T-helper 2 cell treated with Interferon-gamma antibody and Interleukin-4, amounts not matched to agents 5 μg/mL and 100 μg/mL, for 36 hours (primary cell): ENCODE data around the gene PMEPA1.

ENCODE experiments used
- DNase-seq: peaks from one replicate; pipeline ENCODE4 v3.0.0; 2021; ENCODE audit warnings: low spot score
- H3K27ac Mint-ChIP-seq: one replicate; pipeline ENCODE4 v1.8.0; 2021; ENCODE audit warnings: mild to moderate bottlenecking, mixed read lengths
- H3K27me3 Mint-ChIP-seq: one replicate; pipeline ENCODE4 v1.8.0; 2021; ENCODE audit warnings: low read depth, mixed read lengths
- H3K36me3 Mint-ChIP-seq: one replicate; pipeline ENCODE4 v1.8.0; 2021; ENCODE audit warnings: low read depth, mixed read lengths
- H3K4me1 Mint-ChIP-seq: one replicate; pipeline ENCODE4 v1.8.0; 2021; ENCODE audit warnings: low read depth, mixed read lengths
- H3K4me3 Mint-ChIP-seq: one replicate; pipeline ENCODE4 v1.8.0; 2022; ENCODE audit warnings: mild to moderate bottlenecking, moderate library complexity, mixed read lengths
- H3K9me3 Mint-ChIP-seq: one replicate; pipeline ENCODE4 v1.8.0; 2021; ENCODE audit warnings: mixed read lengths

The PMEPA1 gene

GRCh38 chr20:57605878-57606277 is 103.9 kb downstream of the PMEPA1 start:
- Mint-ChIP-seq H3K27ac (no peak overlapping the region), H3K9me3 (no peaks in the 10 kb centered on the region), H3K36me3 (peaks cover 2% of the 10 kb centered on the region), H3K4me1 (peaks cover 13% of the 10 kb centered on the region), H3K4me3 (no peak overlapping the region), H3K27me3 (peaks cover 26% of the 10 kb centered on the region)
- no peak for DNase-seq

- no peaks in the 10 kb centered on the region for H3K9me3 Mint-ChIP-seq
- no peak for DNase-seq
- H3K27me3 Mint-ChIP-seq: peaks cover 33% of the 10 kb centered on the region
- peaks cover 2% of the 10 kb centered on the region for H3K36me3 Mint-ChIP-seq
- no peak overlapping the region for H3K27ac Mint-ChIP-seq
- H3K4me3 Mint-ChIP-seq: no peak overlapping the region
- peaks cover 17% of the 10 kb centered on the region for H3K4me1 Mint-ChIP-seq
Measured at GRCh38 chr20:57605045-57605444, 104.8 kb downstream of the PMEPA1 start.

- Mint-ChIP-seq H3K4me3 (no peak overlapping the region), H3K27me3 (peaks cover 40% of the 10 kb centered on the region), H3K9me3 (no peaks in the 10 kb centered on the region)
Measured at GRCh38 chr20:57603120-57603519, 106.7 kb downstream of the PMEPA1 start.

GRCh38 chr20:57601737-57602136 is 108.1 kb downstream of the PMEPA1 start:
- Mint-ChIP-seq H3K36me3 (no peaks in the 10 kb centered on the region), H3K4me3 (no peak overlapping the region), H3K4me1 (peaks cover 17% of the 10 kb centered on the region), H3K9me3 (no peaks in the 10 kb centered on the region), H3K27me3 (peaks cover 36% of the 10 kb centered on the region), H3K27ac (no peak overlapping the region)
- DNase-seq: no peak

More at GRCh38 chr20:57603120-57603519, 106.7 kb downstream of the PMEPA1 start:
- Mint-ChIP-seq H3K27ac (no peak overlapping the region), H3K4me1 (peaks cover 17% of the 10 kb centered on the region), H3K36me3 (peaks cover 2% of the 10 kb centered on the region)
- no peak for DNase-seq

DNA sequence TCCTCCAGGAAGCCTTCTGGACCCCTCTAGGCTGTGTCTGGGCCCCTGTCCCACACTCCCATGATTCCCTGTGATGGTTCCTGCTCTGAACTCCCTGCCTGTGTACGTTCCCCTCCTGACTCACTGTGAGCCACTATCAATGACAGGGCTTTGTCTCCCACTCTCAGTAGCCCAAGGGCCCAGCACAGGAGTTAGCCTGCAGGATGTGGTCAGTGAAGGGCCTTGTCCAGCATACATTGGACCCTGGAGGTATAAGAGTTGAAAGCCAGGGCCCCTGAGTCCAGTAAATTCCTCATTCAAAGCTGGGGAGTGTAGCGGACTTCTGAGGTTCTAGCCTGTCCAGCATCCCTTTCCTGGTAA is 108.6 kb downstream of the PMEPA1 start:
- H3K27me3 Mint-ChIP-seq: peaks cover 35% of the 10 kb centered on the region
- no peak for DNase-seq
- peaks cover 16% of the 10 kb centered on the region for H3K4me1 Mint-ChIP-seq
- H3K9me3 Mint-ChIP-seq: no peaks in the 10 kb centered on the region
- no peaks in the 10 kb centered on the region for H3K36me3 Mint-ChIP-seq
- H3K27ac Mint-ChIP-seq: no peak overlapping the region
- H3K4me3 Mint-ChIP-seq: no peak overlapping the region

- no peak overlapping the region for H3K4me3 Mint-ChIP-seq
- H3K27me3 Mint-ChIP-seq: peaks cover 35% of the 10 kb centered on the region
- H3K27ac Mint-ChIP-seq: no peak overlapping the region
- DNase-seq: no peak
- peaks cover 14% of the 10 kb centered on the region for H3K4me1 Mint-ChIP-seq
- H3K9me3 Mint-ChIP-seq: no peaks in the 10 kb centered on the region
- no peaks in the 10 kb centered on the region for H3K36me3 Mint-ChIP-seq
Measured at GRCh38 chr20:57600320-57601210, 109.2 kb downstream of the PMEPA1 start.

DNA sequence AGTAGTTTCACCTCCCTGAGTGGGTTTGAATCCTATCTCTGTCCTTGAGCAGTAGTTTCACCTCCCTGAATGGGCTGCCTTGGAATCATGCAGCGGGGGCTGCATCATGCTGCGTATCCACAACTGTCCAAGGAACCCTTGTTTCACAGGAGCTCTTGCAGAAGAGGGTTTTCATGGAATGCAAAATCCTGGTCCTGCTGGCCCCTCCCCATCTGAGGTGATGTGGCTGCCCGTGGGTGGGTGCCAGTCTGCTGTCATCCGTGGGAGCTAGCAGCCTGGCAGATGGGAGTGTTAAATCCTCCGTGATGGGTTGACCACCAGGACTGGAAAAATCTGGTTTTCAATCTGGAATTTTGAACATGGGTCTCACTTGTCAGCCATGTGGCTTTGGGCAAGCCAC is 111.3 kb downstream of the PMEPA1 start:
- no peak for DNase-seq
- Mint-ChIP-seq H3K4me3 (no peak overlapping the region), H3K9me3 (no peaks in the 10 kb centered on the region), H3K36me3 (no peaks in the 10 kb centered on the region), H3K27ac (no peak overlapping the region), H3K27me3 (peaks cover 37% of the 10 kb centered on the region), H3K4me1 (peaks cover 6% of the 10 kb centered on the region)
